Endothelial cell of umbilical vein (primary cell): ENCODE data around the gene SMIM24. TPM values are rescaled to one million over a fixed set of nuclear protein-coding genes. Genes with fewer than 3 reads are reported as not detected.

Source experiments
- BruUV-seq: library from RNA; stranded (reverse); fragments of 400-500 nt; replicated peaks from 2 replicates; lab custom pipeline; 2021; lab: Mats Ljungman, UMichigan
- CTCF ChIA-PET: fragments of 300-600, 350-600 bp; sonication (Branson Sonifier 250); formaldehyde crosslinking; loops from one replicate; lab custom pipeline; 2021; ENCODE audit warnings: antibody characterized with exemption, inconsistent platforms; lab: Charles Lee
- POLR2A ChIA-PET: fragments of 300-600, 350-600 bp; sonication (Branson Sonifier 250); formaldehyde crosslinking; loops from one replicate; lab custom pipeline; 2021; ENCODE audit warnings: antibody characterized with exemption, inconsistent platforms; lab: Charles Lee
- DNase-seq: peaks from one replicate; pipeline ENCODE4 v3.0.0-alpha.2; 2011; ENCODE audit warnings: low read depth, low spot score
- FAIRE-seq: peaks from 2 replicates; lab custom pipeline; 2011; peaks lifted over from hg19 to GRCh38; lab: Jason Lieb, UNC
- H2AFZ ChIP-seq: 2 replicates; pipeline ENCODE4 v1.6.0; 2012; ENCODE audit warnings: low read depth, low read length, control low read depth, inconsistent platforms
- H3K27ac ChIP-seq: 2 replicates; pipeline ENCODE4 v1.5.1; 2011; ENCODE audit warnings: low read depth, mild to moderate bottlenecking, control low read depth, low read length, moderate library complexity; ENCODE audit not compliant: insufficient read depth
- H3K27me3 ChIP-seq, 2 experiments: 2 replicates each; pipeline versions ENCODE4 v1.6.0 to v1.6.1; 2011; ENCODE audit warnings: low read length in 2 of 2, mixed read lengths in 1 of 2; ENCODE audit not compliant: control insufficient read depth in 2 of 2, insufficient read depth in 2 of 2
- H3K36me3 ChIP-seq, 2 experiments: 2 replicates in 1 of 2; 3 replicates in 1 of 2; pipeline ENCODE4 v1.5.1; 2011; ENCODE audit warnings: low read length in 2 of 2, mild to moderate bottlenecking in 1 of 2, moderate library complexity in 1 of 2; ENCODE audit not compliant: control insufficient read depth in 2 of 2, insufficient read depth in 2 of 2; ENCODE audit errors: extremely low read depth in 1 of 2
- H3K4me1 ChIP-seq: 3 replicates; pipeline ENCODE4 v1.5.1; 2011; ENCODE audit warnings: mild to moderate bottlenecking, low read length; ENCODE audit not compliant: control insufficient read depth, insufficient read depth; ENCODE audit errors: extremely low read depth
- H3K4me2 ChIP-seq: 2 replicates; pipeline ENCODE4 v1.6.1; 2011; ENCODE audit warnings: low read length, control low read depth, mixed read lengths; ENCODE audit not compliant: insufficient read depth
- H3K4me3 ChIP-seq, 3 experiments: fragments of 200-600 bp in 1 of 3; sonication (generic), shearing (Covaris generic) in 1 of 3; replicated peaks in 1 of 3; 2 replicates each; pipeline ENCODE4 v1.5.1; 2011 to 2016; ENCODE audit warnings: control low read depth in 3 of 3, low read length in 3 of 3, mild to moderate bottlenecking in 2 of 3, inconsistent platforms in 1 of 3, low read depth in 1 of 3, moderate library complexity in 1 of 3; ENCODE audit not compliant: insufficient read depth in 1 of 3
- H3K79me2 ChIP-seq: 2 replicates; pipeline ENCODE4 v1.6.0; 2012; ENCODE audit warnings: low read length, inconsistent platforms; ENCODE audit not compliant: control insufficient read depth, insufficient read depth
- H3K9ac ChIP-seq: replicated peaks from 2 replicates; pipeline ENCODE3; 2011; ENCODE audit warnings: low read length, control low read depth; ENCODE audit not compliant: insufficient read depth; ENCODE audit errors: extremely low read depth
- H3K9me1 ChIP-seq: replicated peaks from 3 replicates; pipeline ENCODE4 v1.6.0; 2011; ENCODE audit warnings: mild to moderate bottlenecking, low read length; ENCODE audit not compliant: control insufficient read depth, insufficient read depth; ENCODE audit errors: extremely low read depth
- H3K9me3 ChIP-seq: replicated peaks from 2 replicates; pipeline ENCODE4 v1.5.1; 2012; ENCODE audit warnings: low read length, inconsistent platforms; ENCODE audit not compliant: control insufficient read depth, insufficient read depth
- H4K20me1 ChIP-seq: replicated peaks from 2 replicates; pipeline ENCODE3; 2011; ENCODE audit warnings: mild to moderate bottlenecking, low read length; ENCODE audit not compliant: control insufficient read depth, insufficient read depth; ENCODE audit errors: extremely low read depth
- CTCF ChIP-seq, 2 donors: IDR thresholded peaks; 1 replicate in 1 of 2; 2 replicates in 1 of 2; pipeline ENCODE4 v1.5.1; 2011; ENCODE audit warnings: low read length in 2 of 2, mild to moderate bottlenecking in 2 of 2, moderate library complexity in 2 of 2, control low read depth in 1 of 2, inconsistent platforms in 1 of 2, low read depth in 1 of 2; ENCODE audit not compliant: insufficient read depth in 1 of 2; ENCODE audit errors: extremely low read depth in 1 of 2
- EZH2 ChIP-seq: IDR thresholded peaks from 2 replicates; pipeline ENCODE4 v1.6.1; 2012; ENCODE audit warnings: borderline replicate concordance, low read depth, mild to moderate bottlenecking, moderate library complexity, low read length, inconsistent platforms; ENCODE audit not compliant: severe bottlenecking
- FOS ChIP-seq: IDR thresholded peaks from 2 replicates; pipeline ENCODE4 v1.6.1; 2011; ENCODE audit warnings: mild to moderate bottlenecking, low read length, moderate library complexity, borderline replicate concordance; ENCODE audit not compliant: insufficient read depth
- GATA2 ChIP-seq: IDR thresholded peaks from 2 replicates; pipeline ENCODE4 v1.7.0; 2011; ENCODE audit warnings: low read depth, mild to moderate bottlenecking, moderate library complexity, mixed read lengths, low read length; ENCODE audit not compliant: insufficient read length, insufficient read depth
- JUN ChIP-seq: IDR thresholded peaks from 2 replicates; pipeline ENCODE4 v1.6.1; 2011; ENCODE audit warnings: borderline replicate concordance, low read depth; ENCODE audit not compliant: insufficient read length, insufficient read depth
- MYC ChIP-seq: IDR thresholded peaks from one replicate; pipeline ENCODE4 v1.6.1; 2011; ENCODE audit warnings: mild to moderate bottlenecking, low read depth, low read length
- POLR2A ChIP-seq: IDR thresholded peaks from 2 replicates; pipeline ENCODE4 v1.6.1; 2012; ENCODE audit warnings: low read depth, mild to moderate bottlenecking, control low read depth, low read length
- POLR2AphosphoS5 ChIP-seq: IDR thresholded peaks from 2 replicates; pipeline ENCODE4 v1.6.1; 2012; ENCODE audit warnings: low read depth, mild to moderate bottlenecking, control low read depth, low read length, moderate library complexity; ENCODE audit not compliant: insufficient read depth
- dilution Hi-C: fragments of 300-500 bp; cut with MboI; formaldehyde crosslinking; loops from one replicate; pipeline ENCODE4 v1.15.0; 2019; ENCODE audit warnings: low sequenced_read_pairs; ENCODE audit not compliant: extremely low pct_ligation_motif_present
- intact Hi-C: fragments of 100-400 bp; cut with micrococcal nuclease; formaldehyde crosslinking; loops from one replicate; pipeline ENCODE4 v1.10.0; 2022
- polyA plus RNA-seq, 4 experiments: library from polyadenylated mRNA; depleted of rRNA in 3 of 4; stranded (reverse) in 3 of 4; unstranded in 1 of 4; fragments of >200 nt; gene quantifications; 2 replicates each; pipeline versions ENCODE4 v1.2.1 to v1.2.3, GENCODE V29; 2011 to 2012; ENCODE audit warnings: missing spikeins in 1 of 4
- total RNA-seq: library from RNA; stranded (reverse); gene quantifications from 2 replicates; pipeline ENCODE4 v1.2.3, GENCODE V29; 2021
- TF ChIP-seq, protein P1 (sequence below): IDR thresholded peaks from 2 replicates; pipeline ENCODE4 v1.6.1; 2011; ENCODE audit not compliant: insufficient read depth, insufficient read length

SMIM24 gene
- total and polyA plus RNA-seq, 2 donors (not counting 3 experiments of a cell fraction or from before 2014, with no cell fraction given), result not detected

DNA sequence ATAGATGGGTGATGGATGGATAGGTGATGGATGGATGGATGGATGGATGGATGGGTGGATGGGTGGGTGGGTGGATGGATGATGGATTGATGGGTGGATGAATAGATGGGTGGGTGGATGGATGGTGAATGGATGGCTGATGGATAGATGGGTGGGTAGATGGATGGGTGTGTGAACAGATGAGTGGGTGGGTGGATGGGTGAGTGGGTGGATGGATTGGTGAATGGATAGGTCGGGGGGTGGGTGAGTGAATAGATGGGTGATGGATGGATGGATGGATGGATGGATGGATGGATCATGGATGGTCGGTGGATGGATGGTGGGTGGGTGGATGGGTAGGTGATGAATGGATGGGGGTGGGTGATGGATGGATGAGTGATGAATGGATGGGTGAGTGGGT is 3.5 kb downstream of the SMIM24 start:
- no peaks in the 10 kb centered on the region for H3K36me3 ChIP-seq
- DNase-seq, result no peak
- no peaks in the 10 kb centered on the region for H3K79me2 ChIP-seq
- no peak overlapping the region for H3K9ac ChIP-seq
- H3K27ac ChIP-seq, result no peak overlapping the region
- no peak overlapping the region for H3K4me3 ChIP-seq
- no peaks in the 10 kb centered on the region for H3K9me3 ChIP-seq
- no peaks in the 10 kb centered on the region for H3K4me1 ChIP-seq
- dilution Hi-C loops (no loop called here), intact Hi-C loops (no loop called here)
- no TSS peak for BruUV-seq
- H2AFZ ChIP-seq, result no peak overlapping the region
- CTCF ChIA-PET, result interaction anchor here (1.4 kb wide), 1 partner anchor 8 kb away, joined by 6 read pairs; no protein-coding TSS in a partner anchor
- TF ChIP-seq FOS, result no peak
- TF ChIP-seq, protein P1, sequence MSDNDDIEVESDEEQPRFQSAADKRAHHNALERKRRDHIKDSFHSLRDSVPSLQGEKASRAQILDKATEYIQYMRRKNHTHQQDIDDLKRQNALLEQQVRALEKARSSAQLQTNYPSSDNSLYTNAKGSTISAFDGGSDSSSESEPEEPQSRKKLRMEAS, result no peak
- no peak for TF ChIP-seq GATA2
- TF ChIP-seq CTCF (IDR thresholded peaks at IDR 0.05; ENCODE audit: extremely low read depth in 1 of 2, insufficient read depth in 1 of 2, low read depth in 1 of 2, low read length in 2 of 2), result no peak
- no peak for TF ChIP-seq EZH2
- TF ChIP-seq POLR2AphosphoS5, result no peak
- TF ChIP-seq JUN, result no peak
- TF ChIP-seq MYC, result no peak
- no peak for TF ChIP-seq POLR2A
- H3K27me3 ChIP-seq, result peaks cover 3 to 5% of the 10 kb centered on the region in 2 experiments
- H3K4me2 ChIP-seq, result no peak overlapping the region
- POLR2A ChIA-PET, result no interaction called here
- H3K9me1 ChIP-seq, result no peaks in the 10 kb centered on the region
- no peak for FAIRE-seq
- no peaks in the 10 kb centered on the region for H4K20me1 ChIP-seq
